ENCODE measurements around the gene RNU2-63P. TPM values are rescaled to one million over a fixed set of nuclear protein-coding genes. Genes with fewer than 3 reads are reported as not detected.
"Not testable (repeated sequence)": the region's sequence is repeated elsewhere in the genome, so short reads cannot be mapped to it uniquely, and the experiment has no call there.

Gene RNU2-63P
- total and polyA plus RNA-seq, 2 experiments from 2014 or later, result 1.4 TPM; not detected in 1

- 87% methylated on average over 2 of the region's 2 CpGs for WGBS (ENCODE audit: low lambda C conversion rate, missing lambda C conversion rate)
- not testable (repeated sequence) for H3K36me3 ChIP-seq (replicated peaks; ENCODE audit: insufficient read depth, low read depth); H3K27me3 ChIP-seq; H3K79me2 ChIP-seq; H3K4me3 ChIP-seq; DNase-seq (ENCODE audit: low spot score); H3K4me1 ChIP-seq (ENCODE audit: insufficient read depth); H4K20me1 ChIP-seq (ENCODE audit: insufficient read depth, poor library complexity, severe bottlenecking); H3K9me3 ChIP-seq (ENCODE audit: low read depth); H3K27ac ChIP-seq; H3K9me2 ChIP-seq (replicated peaks; ENCODE audit: insufficient read depth)
- Histone ChIP-seq H2AFZ (peak overlapping the region; percentile 80), H3K4me2 (peak overlapping the region; percentile 77)
Measured at GRCh38 chr2:88017780-88018038, 1.4 kb upstream of the RNU2-63P start.

GRCh38 chr2:88016960-88017779 is 823 bp upstream of the RNU2-63P start:
- no peaks in the 10 kb centered on the region for H3K9me2 ChIP-seq (replicated peaks; ENCODE audit: insufficient read depth)
- no peaks in the 10 kb centered on the region for H3K9me3 ChIP-seq (ENCODE audit: low read depth)
- DNase-seq (ENCODE audit: low spot score), result peak; percentile 80
- peak overlapping the region; percentile 88 for H3K27ac ChIP-seq
- no peaks in the 10 kb centered on the region for H3K36me3 ChIP-seq (replicated peaks; ENCODE audit: insufficient read depth, low read depth)
- H2AFZ ChIP-seq, result peak overlapping the region; percentile 80
- H3K27me3 ChIP-seq, result no peaks in the 10 kb centered on the region
- H3K4me3 ChIP-seq, result peak overlapping the region; percentile 59
- H3K79me2 ChIP-seq, result no peaks in the 10 kb centered on the region
- H4K20me1 ChIP-seq (ENCODE audit: insufficient read depth, poor library complexity, severe bottlenecking), result no peaks in the 10 kb centered on the region
- peaks cover 5% of the 10 kb centered on the region for H3K4me1 ChIP-seq (ENCODE audit: insufficient read depth)
- WGBS (ENCODE audit: low lambda C conversion rate, missing lambda C conversion rate), result 23% methylated on average over 41 of the region's 46 CpGs
- TF ChIP-seq CTCF (IDR thresholded peaks at IDR 0.05; ENCODE audit: poor library complexity) (no peak), EZH2phosphoT487 (IDR thresholded peaks at IDR 0.05; ENCODE audit: low read depth, severe bottlenecking, unreplicated experiment) (no peak), EZH2 (IDR thresholded peaks at IDR 0.05; ENCODE audit: borderline replicate concordance) (no peak)
- peak overlapping the region; percentile 77 for H3K4me2 ChIP-seq

GRCh38 chr2:88011011-88011410 is 5.3 kb downstream of the RNU2-63P start:
- H3K36me3 ChIP-seq (replicated peaks; ENCODE audit: insufficient read depth, low read depth), result no peaks in the 10 kb centered on the region
- H3K27me3 ChIP-seq, result no peaks in the 10 kb centered on the region
- WGBS (ENCODE audit: low lambda C conversion rate, missing lambda C conversion rate), result 68% methylated on average over 1 of the region's 1 CpG
- no peaks in the 10 kb centered on the region for H3K9me3 ChIP-seq (ENCODE audit: low read depth)
- DNase-seq (ENCODE audit: low spot score), result no peak
- H4K20me1 ChIP-seq (ENCODE audit: insufficient read depth, poor library complexity, severe bottlenecking), result no peaks in the 10 kb centered on the region
- H3K4me1 ChIP-seq (ENCODE audit: insufficient read depth), result no peaks in the 10 kb centered on the region
- H3K4me3 ChIP-seq, result no peak overlapping the region
- no peaks in the 10 kb centered on the region for H3K79me2 ChIP-seq
- TF ChIP-seq EZH2 (IDR thresholded peaks at IDR 0.05; ENCODE audit: borderline replicate concordance), result no peak
- no peak for TF ChIP-seq CTCF (IDR thresholded peaks at IDR 0.05; ENCODE audit: poor library complexity)
- TF ChIP-seq EZH2phosphoT487 (IDR thresholded peaks at IDR 0.05; ENCODE audit: low read depth, severe bottlenecking, unreplicated experiment), result no peak
- H2AFZ ChIP-seq, result no peak overlapping the region
- no peak overlapping the region for H3K27ac ChIP-seq
- no peak overlapping the region for H3K4me2 ChIP-seq
- no peaks in the 10 kb centered on the region for H3K9me2 ChIP-seq (replicated peaks; ENCODE audit: insufficient read depth)

GRCh38 chr2:88010136-88010535 is 6.2 kb downstream of the RNU2-63P start:
- Histone ChIP-seq H3K4me3 (no peak overlapping the region), H3K36me3 (replicated peaks; ENCODE audit: insufficient read depth, low read depth) (no peaks in the 10 kb centered on the region)
- 94% methylated on average over 1 of the region's 1 CpG for WGBS (ENCODE audit: low lambda C conversion rate, missing lambda C conversion rate)

More at GRCh38 chr2:88010136-88010535, 6.2 kb downstream of the RNU2-63P start:
- no peaks in the 10 kb centered on the region for H3K9me2 ChIP-seq (replicated peaks; ENCODE audit: insufficient read depth)
- H3K9me3 ChIP-seq (ENCODE audit: low read depth), result no peaks in the 10 kb centered on the region
- H3K4me2 ChIP-seq, result no peak overlapping the region
- H3K79me2 ChIP-seq, result no peaks in the 10 kb centered on the region
- H3K27me3 ChIP-seq, result no peaks in the 10 kb centered on the region
- no peak overlapping the region for H3K27ac ChIP-seq
- no peaks in the 10 kb centered on the region for H3K4me1 ChIP-seq (ENCODE audit: insufficient read depth)
- DNase-seq (ENCODE audit: low spot score), result no peak
- no peak for TF ChIP-seq CTCF (IDR thresholded peaks at IDR 0.05; ENCODE audit: poor library complexity)
- no peak for TF ChIP-seq EZH2phosphoT487 (IDR thresholded peaks at IDR 0.05; ENCODE audit: low read depth, severe bottlenecking, unreplicated experiment)
- TF ChIP-seq EZH2 (IDR thresholded peaks at IDR 0.05; ENCODE audit: borderline replicate concordance), result no peak
- no peaks in the 10 kb centered on the region for H4K20me1 ChIP-seq (ENCODE audit: insufficient read depth, poor library complexity, severe bottlenecking)
- no peak overlapping the region for H2AFZ ChIP-seq
